HCT116 (cell line): ENCODE measurements around the gene USF2.

Experiments
- CTCF ChIP-seq, 3 experiments: fragments of 200-600 bp in 1 of 3; sonication (generic) in 1 of 3; IDR thresholded peaks in 2 of 3; conservative IDR thresholded peaks in 1 of 3; 2 replicates each; pipeline ENCODE4 v1.5.1; 2012 to 2017; ENCODE audit warnings: low read depth in 2 of 3, low read length in 2 of 3, antibody characterized with exemption in 1 of 3, borderline replicate concordance in 1 of 3, control low read depth in 1 of 3, mild to moderate bottlenecking in 1 of 3, mixed read lengths in 1 of 3, mixed run types in 1 of 3, moderate library complexity in 1 of 3; ENCODE audit not compliant: insufficient read depth in 1 of 3
- EGR1 ChIP-seq: IDR thresholded peaks from 2 replicates; pipeline ENCODE4 v1.6.1; 2012; ENCODE audit warnings: low read depth
- EZH2 ChIP-seq: fragments of 200-600 bp; sonication (generic); IDR thresholded peaks from 2 replicates; pipeline ENCODE4 v1.6.1; 2017; ENCODE audit warnings: antibody characterized with exemption, mixed run types
- FOSL1 ChIP-seq: IDR thresholded peaks from 2 replicates; pipeline ENCODE4 v1.6.1; 2012; ENCODE audit warnings: low read depth
- JUND ChIP-seq: IDR thresholded peaks from 2 replicates; pipeline ENCODE4 v1.6.1; 2012
- POLR2A ChIP-seq: IDR thresholded peaks from 2 replicates; pipeline ENCODE4 v1.7.0; 2011; ENCODE audit warnings: borderline replicate concordance; ENCODE audit not compliant: insufficient read depth, insufficient read length; ENCODE audit errors: extremely low read depth
- REST ChIP-seq: IDR thresholded peaks from 2 replicates; pipeline ENCODE4 v1.6.1; 2012; ENCODE audit warnings: low read depth
- SIN3A ChIP-seq: IDR thresholded peaks from 2 replicates; pipeline ENCODE4 v1.6.1; 2012; ENCODE audit warnings: low read depth
- SP1 ChIP-seq: IDR thresholded peaks from 2 replicates; pipeline ENCODE4 v1.6.1; 2012; ENCODE audit warnings: low read depth
- YY1 ChIP-seq: IDR thresholded peaks from 2 replicates; pipeline ENCODE4 v1.6.1; 2011; ENCODE audit warnings: low read length, low read depth, moderate library complexity, mild to moderate bottlenecking; ENCODE audit not compliant: insufficient replicate concordance; ENCODE audit errors: extremely low read depth
- TF ChIP-seq, protein P1 (sequence below): IDR thresholded peaks from 2 replicates; pipeline ENCODE4 v1.6.1; 2012
- TF ChIP-seq, protein P2 (sequence below): IDR thresholded peaks from 2 replicates; pipeline ENCODE4 v1.6.1; 2011; ENCODE audit warnings: mild to moderate bottlenecking, low read length, moderate library complexity; ENCODE audit not compliant: insufficient replicate concordance; ENCODE audit errors: extremely low read depth

GRCh38 chr19:35294859-35295791 is 26.4 kb downstream of the USF2 start:
- TF ChIP-seq SP1 (no peak), REST (no peak), CTCF (IDR thresholded peaks at IDR 0.05 in 2 of 3, conservative IDR thresholded peaks at IDR 0.05 in 1 of 3; ENCODE audit: borderline replicate concordance in 1 of 3, insufficient read depth in 1 of 3, low read depth in 2 of 3, low read length in 2 of 3) (no peak), YY1 (no peak), EZH2 (no peak), SIN3A (no peak), FOSL1 (no peak), EGR1 (no peak), POLR2A (no peak), JUND (no peak)
- TF ChIP-seq, protein P1, sequence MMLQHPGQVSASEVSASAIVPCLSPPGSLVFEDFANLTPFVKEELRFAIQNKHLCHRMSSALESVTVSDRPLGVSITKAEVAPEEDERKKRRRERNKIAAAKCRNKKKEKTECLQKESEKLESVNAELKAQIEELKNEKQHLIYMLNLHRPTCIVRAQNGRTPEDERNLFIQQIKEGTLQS, result no peak
- TF ChIP-seq, protein P2, sequence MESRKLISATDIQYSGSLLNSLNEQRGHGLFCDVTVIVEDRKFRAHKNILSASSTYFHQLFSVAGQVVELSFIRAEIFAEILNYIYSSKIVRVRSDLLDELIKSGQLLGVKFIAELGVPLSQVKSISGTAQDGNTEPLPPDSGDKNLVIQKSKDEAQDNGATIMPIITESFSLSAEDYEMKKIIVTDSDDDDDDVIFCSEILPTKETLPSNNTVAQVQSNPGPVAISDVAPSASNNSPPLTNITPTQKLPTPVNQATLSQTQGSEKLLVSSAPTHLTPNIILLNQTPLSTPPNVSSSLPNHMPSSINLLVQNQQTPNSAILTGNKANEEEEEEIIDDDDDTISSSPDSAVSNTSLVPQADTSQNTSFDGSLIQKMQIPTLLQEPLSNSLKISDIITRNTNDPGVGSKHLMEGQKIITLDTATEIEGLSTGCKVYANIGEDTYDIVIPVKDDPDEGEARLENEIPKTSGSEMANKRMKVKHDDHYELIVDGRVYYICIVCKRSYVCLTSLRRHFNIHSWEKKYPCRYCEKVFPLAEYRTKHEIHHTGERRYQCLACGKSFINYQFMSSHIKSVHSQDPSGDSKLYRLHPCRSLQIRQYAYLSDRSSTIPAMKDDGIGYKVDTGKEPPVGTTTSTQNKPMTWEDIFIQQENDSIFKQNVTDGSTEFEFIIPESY, result no peak
